ENCODE data around the gene MRPL2.

MRPL2 gene

GRCh38 chr6:43060034-43060754 lies 960 bp upstream of the MRPL2 start:
- peak overlapping the region; percentile 96 for H3K4me3 ChIP-seq (ENCODE audit: low read depth, low read length)
- H3K9me3 ChIP-seq (ENCODE audit: control insufficient read depth, insufficient read depth, low read depth, low read length), result no peaks in the 10 kb centered on the region
- ChIA-PET POLR2A (interaction anchor here (0.5 to 2.4 kb wide), 17 partner anchors 9 to 488 kb away, joined by 3 to 32 read pairs (median 7); partner anchors contain the start of genes CNPY3, KLHDC3, MEA1 and PEX6), CTCF (interaction anchor here (0.6 to 4.6 kb wide), 4 partner anchors 10 to 159 kb away, joined by 6 to 26 read pairs (median 10); no protein-coding TSS in a partner anchor)
- TF ChIP-seq GLIS2 (tag by site-specific recombination; IDR thresholded peaks at IDR 0.05) (0 out of 2 replicates have a peak, but pooled peaks have one; percentile 7), ZNF555 (tag by site-specific recombination; conservative IDR thresholded peaks at IDR 0.05) (no peak), ZSCAN5A (tag by site-specific recombination; IDR thresholded peaks at IDR 0.05) (no peak), ZNF341 (tag by site-specific recombination; IDR thresholded peaks at IDR 0.05; ENCODE audit: low read depth) (no peak), PATZ1 (tag by site-specific recombination; IDR thresholded peaks at IDR 0.05) (0 out of 2 replicates have a peak, but pooled peaks have one; percentile 2), GLIS1 (tag by site-specific recombination; IDR thresholded peaks at IDR 0.05) (peak; percentile 33), ZFP37 (tag by site-specific recombination; IDR thresholded peaks at IDR 0.05) (0 out of 2 replicates have a peak, but pooled peaks have one; percentile 68), PRDM4 (tag by site-specific recombination; IDR thresholded peaks at IDR 0.05) (no peak), ZNF366 (tag by site-specific recombination; conservative IDR thresholded peaks at IDR 0.05) (0 out of 2 replicates have a peak, but pooled peaks have one; percentile 4), ZNF48 (tag by site-specific recombination; IDR thresholded peaks at IDR 0.05) (no peak), PBX3 (CRISPR knock-in tag; IDR thresholded peaks at IDR 0.05) (0 out of 2 replicates have a peak, but pooled peaks have one; percentile 54), ZNF211 (tag by site-specific recombination; IDR thresholded peaks at IDR 0.05; ENCODE audit: low read depth) (no peak), ZBTB44 (tag by site-specific recombination; IDR thresholded peaks at IDR 0.05) (no peak), ZNF707 (tag by site-specific recombination; IDR thresholded peaks at IDR 0.05) (no peak), ZBTB48 (tag by site-specific recombination; IDR thresholded peaks at IDR 0.05) (peak; percentile 22; the same call in 1 of the 2 replicates), ZNF146 (tag by site-specific recombination; IDR thresholded peaks at IDR 0.05) (no peak), MEIS1 (CRISPR knock-in tag; IDR thresholded peaks at IDR 0.05; ENCODE audit: borderline replicate concordance) (no peak)
- peaks cover 9% of the 10 kb centered on the region for H3K4me1 ChIP-seq (ENCODE audit: control insufficient read depth, insufficient read depth, low read length)
- peak overlapping the region; percentile 76 for H3K27ac ChIP-seq (ENCODE audit: extremely low read depth, low read depth, low read length)
- H3K36me3 ChIP-seq (ENCODE audit: control insufficient read depth in 2 of 2, insufficient read depth in 1 of 2, low read length in 2 of 2), result peaks cover 20 to 56% of the 10 kb centered on the region in 2 experiments; a peak in 2 of 3 replicates

All from HEK293 (cell line).